ENCODE data around the gene MRPS30.

- TF ChIP-seq, protein P1, sequence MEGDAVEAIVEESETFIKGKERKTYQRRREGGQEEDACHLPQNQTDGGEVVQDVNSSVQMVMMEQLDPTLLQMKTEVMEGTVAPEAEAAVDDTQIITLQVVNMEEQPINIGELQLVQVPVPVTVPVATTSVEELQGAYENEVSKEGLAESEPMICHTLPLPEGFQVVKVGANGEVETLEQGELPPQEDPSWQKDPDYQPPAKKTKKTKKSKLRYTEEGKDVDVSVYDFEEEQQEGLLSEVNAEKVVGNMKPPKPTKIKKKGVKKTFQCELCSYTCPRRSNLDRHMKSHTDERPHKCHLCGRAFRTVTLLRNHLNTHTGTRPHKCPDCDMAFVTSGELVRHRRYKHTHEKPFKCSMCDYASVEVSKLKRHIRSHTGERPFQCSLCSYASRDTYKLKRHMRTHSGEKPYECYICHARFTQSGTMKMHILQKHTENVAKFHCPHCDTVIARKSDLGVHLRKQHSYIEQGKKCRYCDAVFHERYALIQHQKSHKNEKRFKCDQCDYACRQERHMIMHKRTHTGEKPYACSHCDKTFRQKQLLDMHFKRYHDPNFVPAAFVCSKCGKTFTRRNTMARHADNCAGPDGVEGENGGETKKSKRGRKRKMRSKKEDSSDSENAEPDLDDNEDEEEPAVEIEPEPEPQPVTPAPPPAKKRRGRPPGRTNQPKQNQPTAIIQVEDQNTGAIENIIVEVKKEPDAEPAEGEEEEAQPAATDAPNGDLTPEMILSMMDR (IDR thresholded peaks at IDR 0.05; ENCODE audit: borderline replicate concordance, extremely low read depth, low read length, poor library complexity, severe bottlenecking): no peak
- no peak for TF ChIP-seq EZH2 (IDR thresholded peaks at IDR 0.05; ENCODE audit: borderline replicate concordance, low read depth, low read length, severe bottlenecking)
These were observed 18.9 kb downstream of the MRPS30 start for GRCh38 chr5:44827681-44828080.

Data from DND-41 (cell line).